ENCODE results near the gene RBMY1A1. TPM values are rescaled to one million over a fixed set of nuclear protein-coding genes. Genes with fewer than 3 reads are reported as not detected.
"Not testable (repeated sequence)": the region's sequence is repeated elsewhere in the genome, so short reads cannot be mapped to it uniquely, and the experiment has no call there.

The RBMY1A1 gene
- total RNA-seq (2014; rRNA removed; shearing (Covaris generic)) = not detected in 2 replicates

- not testable (repeated sequence) for DNase-seq (ENCODE audit: low read depth)
Measured at GRCh38 chrY:21534579-21534978, at the start of gene RBMY1A1. TSS of gene RBMY1A1 (plus strand) at chrY:21534879. CDS start at chrY:21536892, 2,013 bp downstream.

GRCh38 chrY:21511038-21511437, 23.6 kb upstream of the RBMY1A1 start, which contains the start of gene RBMY1B:
TSS of gene RBMY1B (plus strand) at chrY:21511338. CDS start at chrY:21513351, 2,013 bp downstream.
- DNase-seq (ENCODE audit: low read depth) = not testable (repeated sequence)

GRCh38 chrY:21559316-21559984, 24.8 kb downstream of the RBMY1A1 start:
- DNase-seq (ENCODE audit: low read depth) = not testable (repeated sequence)

DNA sequence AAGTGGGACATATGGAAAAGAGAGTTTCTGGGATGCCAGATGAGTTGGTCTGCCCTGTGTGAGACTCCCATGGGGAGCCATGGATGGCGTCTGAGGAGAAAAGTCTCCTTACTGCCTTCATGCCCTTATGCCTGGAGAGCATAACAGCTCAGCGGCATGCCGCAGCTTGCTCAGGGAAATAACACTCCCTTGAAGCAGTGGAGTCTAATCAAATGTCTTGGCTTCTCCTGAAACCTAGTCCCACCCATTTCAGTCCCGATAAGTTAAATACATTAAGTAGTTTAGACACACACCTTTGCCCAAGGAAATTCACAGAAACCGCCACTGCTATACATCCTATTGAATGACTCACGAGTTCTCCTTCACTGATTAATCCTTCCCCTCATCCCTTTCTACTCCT, 50.8 kb downstream of the RBMY1A1 start:
- no peak for DNase-seq (ENCODE audit: low read depth)

- DNase-seq (ENCODE audit: low read depth) = not testable (repeated sequence)
Measured at GRCh38 chrY:21586454-21586853, 51.8 kb downstream of the RBMY1A1 start.

DNA sequence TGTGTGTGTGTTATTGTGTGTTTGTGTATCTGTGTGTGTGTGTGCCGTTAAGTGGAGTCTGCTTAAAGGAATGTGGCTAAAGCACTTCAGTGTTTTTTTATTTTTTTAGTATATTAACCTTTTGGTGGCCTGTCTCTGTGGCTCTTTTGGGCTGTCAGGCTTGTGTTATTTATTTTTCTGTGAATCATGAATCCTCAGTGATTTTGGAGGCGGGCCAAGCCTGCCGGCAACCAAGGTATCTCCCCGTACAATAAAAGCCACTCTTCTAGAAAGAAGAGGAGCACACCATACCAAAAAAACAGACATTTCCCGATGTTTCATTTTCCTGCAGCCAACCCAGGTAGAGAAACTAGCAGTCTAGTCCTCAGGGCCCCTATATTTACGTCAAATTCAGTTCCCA, 57.4 kb downstream of the RBMY1A1 start:
- no peak for DNase-seq (ENCODE audit: low read depth)

- DNase-seq (ENCODE audit: low read depth) = not testable (repeated sequence)
Measured at GRCh38 chrY:21596287-21596686, 61.6 kb downstream of the RBMY1A1 start.

Other genes with a start within 250 kb of the RBMY1A1 start
- gene RBMY1B, start 23.5 kb upstream of the RBMY1A1 start, total RNA-seq (2014; rRNA removed; shearing (Covaris generic)) = not detected in 2 replicates